SK-N-SH (cell line): Measurements from ENCODE around the gene PHF12. TPM values are rescaled to one million over a fixed set of nuclear protein-coding genes. Genes with fewer than 3 reads are reported as not detected.

Experiments used
- CTCF ChIA-PET: fragments of 300-600, 350-600 bp; formaldehyde crosslinking; extraction: SDS; loops from one replicate; lab custom pipeline; 2021; lab: Yijun Ruan, JAX
- POLR2A ChIA-PET: fragments of 350-600 bp; sonication (Branson Sonifier 250); formaldehyde crosslinking; extraction: SDS; loops from one replicate; lab custom pipeline; 2020; ENCODE audit warnings: antibody characterized with exemption, inconsistent platforms; lab: Yijun Ruan, JAX
- DNase-seq: peaks from one replicate; pipeline ENCODE4 v3.0.0; 2012
- H2AFZ ChIP-seq: fragments of 200-600 bp; sonication (generic); 2 replicates; pipeline ENCODE4 v1.8.1; 2016; ENCODE audit warnings: antibody characterized with exemption, mild to moderate bottlenecking, low read depth
- H3F3A ChIP-seq: fragments of 200-600 bp; sonication (generic); replicated peaks from 2 replicates; pipeline ENCODE3; 2016; ENCODE audit warnings: antibody characterized with exemption, mild to moderate bottlenecking; ENCODE audit not compliant: insufficient read depth
- H3K27ac ChIP-seq, 2 experiments: fragments of 200-500 bp in 1 of 2; fragments of 200-600 bp in 1 of 2; sonication (Bioruptor generic) in 1 of 2; sonication (generic), shearing (Covaris generic) in 1 of 2; 2 replicates each; pipeline versions ENCODE4 v1.5.1 to v1.6.1; 2014 to 2016; ENCODE audit warnings: low read depth in 2 of 2, inconsistent platforms in 1 of 2, low read length in 1 of 2, mild to moderate bottlenecking in 1 of 2, mixed read lengths in 1 of 2
- H3K27me3 ChIP-seq: fragments of 200-600 bp; sonication (generic), shearing (Covaris generic); 2 replicates; pipeline ENCODE4 v1.6.1; 2016; ENCODE audit warnings: mixed run types; ENCODE audit not compliant: insufficient read depth
- H3K36me3 ChIP-seq, 2 experiments: fragments of 200-500 bp in 1 of 2; fragments of 200-600 bp in 1 of 2; sonication (Bioruptor generic) in 1 of 2; sonication (generic) in 1 of 2; replicated peaks in 1 of 2; 2 replicates each; pipeline versions ENCODE3 to v1.5.1; 2014 to 2016; ENCODE audit warnings: low read length in 1 of 2, mild to moderate bottlenecking in 1 of 2; ENCODE audit not compliant: insufficient read depth in 2 of 2, control insufficient read depth in 1 of 2
- H3K4me1 ChIP-seq, 2 experiments: fragments of 200-500 bp in 1 of 2; fragments of 200-600 bp in 1 of 2; sonication (Bioruptor generic) in 1 of 2; sonication (generic), shearing (Covaris generic) in 1 of 2; 2 replicates each; pipeline versions ENCODE4 v1.5.1 to v1.6.1; 2014 to 2016; ENCODE audit warnings: low read depth in 1 of 2, low read length in 1 of 2, mixed run types in 1 of 2; ENCODE audit not compliant: insufficient read depth in 2 of 2, control insufficient read depth in 1 of 2
- H3K4me2 ChIP-seq: fragments of 200-600 bp; sonication (generic), shearing (Covaris generic); 2 replicates; pipeline ENCODE4 v1.6.1; 2017; ENCODE audit warnings: mixed run types
- H3K4me3 ChIP-seq, 2 experiments: fragments of 200-500 bp in 1 of 2; fragments of 200-600 bp in 1 of 2; sonication (Bioruptor generic) in 1 of 2; sonication (generic), shearing (Covaris generic) in 1 of 2; 2 replicates each; pipeline versions ENCODE4 v1.5.1 to v1.8.1; 2014 to 2016; ENCODE audit warnings: low read depth in 2 of 2, inconsistent platforms in 1 of 2, low read length in 1 of 2, mild to moderate bottlenecking in 1 of 2, mixed read lengths in 1 of 2, moderate library complexity in 1 of 2
- H3K79me2 ChIP-seq: fragments of 200-600 bp; sonication (generic); 2 replicates; pipeline ENCODE4 v1.8.1; 2017; ENCODE audit warnings: mild to moderate bottlenecking; ENCODE audit not compliant: insufficient read depth
- H3K9ac ChIP-seq: fragments of 200-600 bp; sonication (generic); 2 replicates; pipeline ENCODE4 v1.6.1; 2017; ENCODE audit warnings: mixed run types
- H3K9me2 ChIP-seq: fragments of 200-600 bp; sonication (generic); 2 replicates; pipeline ENCODE4 v1.6.1; 2017; ENCODE audit warnings: mixed run types
- H3K9me3 ChIP-seq: fragments of 200-600 bp; sonication (generic); 2 replicates; pipeline ENCODE4 v1.6.1; 2017; ENCODE audit warnings: mixed run types, mild to moderate bottlenecking, moderate library complexity
- H4K20me1 ChIP-seq: fragments of 200-600 bp; sonication (generic); 2 replicates; pipeline ENCODE4 v1.6.1; 2017; ENCODE audit warnings: mild to moderate bottlenecking, mixed run types; ENCODE audit not compliant: insufficient read depth
- CHD2 ChIP-seq: fragments of 150-350 bp; IDR thresholded peaks from 2 replicates; pipeline ENCODE4 v1.6.1; 2018; ENCODE audit warnings: low read length; ENCODE audit not compliant: partially characterized antibody
- ELF1 ChIP-seq: IDR thresholded peaks from 2 replicates; pipeline ENCODE4 v1.4.0; 2012
- EP300 ChIP-seq, 2 experiments: IDR thresholded peaks; 2 replicates each; pipeline versions ENCODE4 v1.4.0 to v1.6.1; 2012; ENCODE audit warnings: borderline replicate concordance in 1 of 2, low read depth in 1 of 2, low read length in 1 of 2
- EZH2phosphoT487 ChIP-seq: fragments of 200-600 bp; sonication (generic); IDR thresholded peaks from 2 replicates; pipeline ENCODE4 v1.6.1; 2017; ENCODE audit warnings: low read depth, mixed run types, mild to moderate bottlenecking, antibody characterized with exemption, moderate library complexity, borderline replicate concordance
- FOSL2 ChIP-seq: IDR thresholded peaks from 2 replicates; pipeline ENCODE4 v1.4.0; 2012; ENCODE audit warnings: low read depth, mild to moderate bottlenecking, moderate library complexity, borderline replicate concordance
- FOXM1 ChIP-seq: IDR thresholded peaks from 2 replicates; pipeline ENCODE4 v1.4.0; 2012; ENCODE audit warnings: low read depth, mild to moderate bottlenecking
- GABPA ChIP-seq: IDR thresholded peaks from 2 replicates; pipeline ENCODE4 v1.4.0; 2012; ENCODE audit warnings: low read depth, mild to moderate bottlenecking
- JUND ChIP-seq: IDR thresholded peaks from 2 replicates; pipeline ENCODE4 v1.4.0; 2012
- NFIC ChIP-seq: IDR thresholded peaks from 2 replicates; pipeline ENCODE4 v1.4.0; 2012; ENCODE audit warnings: borderline replicate concordance
- POLR2AphosphoS5 ChIP-seq: IDR thresholded peaks from 2 replicates; pipeline ENCODE4 v1.6.1; 2012; ENCODE audit warnings: low read depth, low read length
- RCOR1 ChIP-seq: fragments of 150-350 bp; IDR thresholded peaks from 2 replicates; pipeline ENCODE4 v1.6.1; 2017; ENCODE audit warnings: antibody characterized with exemption, low read length
- RXRA ChIP-seq: IDR thresholded peaks from 2 replicates; pipeline ENCODE4 v1.4.0; 2012; ENCODE audit warnings: low read depth, mild to moderate bottlenecking, borderline replicate concordance
- SIN3A ChIP-seq: IDR thresholded peaks from 2 replicates; pipeline ENCODE4 v1.6.1; 2012; ENCODE audit warnings: low read depth, mild to moderate bottlenecking, low read length, moderate library complexity, borderline replicate concordance
- SMC3 ChIP-seq: IDR thresholded peaks from 2 replicates; pipeline ENCODE4 v1.6.1; 2012; ENCODE audit warnings: low read depth, low read length, improper control_type of control experiment
- TAF1 ChIP-seq: IDR thresholded peaks from 2 replicates; pipeline ENCODE4 v1.6.1; 2012; ENCODE audit warnings: low read depth, mild to moderate bottlenecking, low read length, moderate library complexity, borderline replicate concordance
- WGBS: methylation state at CpG from one replicate; pipeline ENCODE4 v1.1.6; 2017; ENCODE audit warnings: low lambda C conversion rate; 5-methylcytosine and 5-hydroxymethylcytosine counted together
- polyA plus RNA-seq, 3 experiments: library from polyadenylated mRNA; depleted of rRNA; stranded (reverse); fragments of >200 nt; gene quantifications; 2 replicates each; pipeline ENCODE4 v1.2.3, GENCODE V29; 2012
- TF ChIP-seq, protein P1 (sequence below): IDR thresholded peaks from 2 replicates; pipeline ENCODE4 v1.4.0; 2012; ENCODE audit warnings: low read depth, borderline replicate concordance
- TF ChIP-seq, protein P2 (sequence below): IDR thresholded peaks from 2 replicates; pipeline ENCODE4 v1.4.0; 2012; ENCODE audit warnings: low read depth
- TF ChIP-seq, protein P3 (sequence below): IDR thresholded peaks from 2 replicates; pipeline ENCODE4; 2012
- TF ChIP-seq, protein P4 (sequence below): IDR thresholded peaks from 2 replicates; pipeline ENCODE4 v1.4.0; 2012; ENCODE audit warnings: low read depth, borderline replicate concordance

Gene PHF12
- polyA plus RNA-seq, 1 of the 3 experiments (the other 2 are of a cell fraction), result 24.0 TPM

DNA sequence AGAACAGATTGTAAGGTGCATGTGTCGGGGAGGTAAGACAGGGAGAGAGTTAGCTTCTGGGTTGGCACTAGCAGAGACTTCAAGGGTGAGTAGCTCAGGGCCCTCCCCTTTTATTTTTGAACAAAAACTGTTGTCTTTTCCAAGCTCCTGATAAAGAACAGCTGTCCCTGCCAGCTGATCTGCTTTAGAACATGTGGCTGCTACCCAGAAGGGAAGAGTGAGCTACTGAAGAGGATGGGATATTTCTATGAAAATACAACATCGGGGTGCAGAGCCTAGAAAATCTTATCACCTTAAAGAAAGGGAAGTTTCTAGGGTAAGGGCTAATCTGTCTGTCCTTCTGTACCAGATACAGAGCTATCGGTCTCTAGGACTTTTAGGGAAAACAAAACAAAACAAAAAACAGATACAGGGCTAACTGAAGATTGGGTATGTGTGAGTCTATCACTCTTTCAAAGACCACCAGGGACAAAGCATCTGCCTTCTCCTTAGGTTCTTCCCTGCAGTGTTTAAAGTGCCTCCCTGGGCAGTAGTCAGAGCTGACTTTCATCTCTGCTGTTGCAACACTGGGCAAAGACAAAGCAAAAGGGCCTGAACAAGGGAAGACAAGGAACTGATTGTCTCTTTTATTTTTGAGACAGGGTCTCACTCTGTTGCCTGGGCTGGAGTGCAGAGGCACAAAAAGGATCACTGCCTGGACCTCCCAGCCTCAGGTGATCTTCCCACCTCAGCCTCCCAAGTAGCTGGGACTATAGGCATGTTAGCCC lies 43.4 kb downstream of the PHF12 start (continued):
- TF ChIP-seq CHD2 (no peak), RCOR1 (no peak), NFIC (no peak), TAF1 (no peak), SIN3A (no peak)
- TF ChIP-seq, protein P1, sequence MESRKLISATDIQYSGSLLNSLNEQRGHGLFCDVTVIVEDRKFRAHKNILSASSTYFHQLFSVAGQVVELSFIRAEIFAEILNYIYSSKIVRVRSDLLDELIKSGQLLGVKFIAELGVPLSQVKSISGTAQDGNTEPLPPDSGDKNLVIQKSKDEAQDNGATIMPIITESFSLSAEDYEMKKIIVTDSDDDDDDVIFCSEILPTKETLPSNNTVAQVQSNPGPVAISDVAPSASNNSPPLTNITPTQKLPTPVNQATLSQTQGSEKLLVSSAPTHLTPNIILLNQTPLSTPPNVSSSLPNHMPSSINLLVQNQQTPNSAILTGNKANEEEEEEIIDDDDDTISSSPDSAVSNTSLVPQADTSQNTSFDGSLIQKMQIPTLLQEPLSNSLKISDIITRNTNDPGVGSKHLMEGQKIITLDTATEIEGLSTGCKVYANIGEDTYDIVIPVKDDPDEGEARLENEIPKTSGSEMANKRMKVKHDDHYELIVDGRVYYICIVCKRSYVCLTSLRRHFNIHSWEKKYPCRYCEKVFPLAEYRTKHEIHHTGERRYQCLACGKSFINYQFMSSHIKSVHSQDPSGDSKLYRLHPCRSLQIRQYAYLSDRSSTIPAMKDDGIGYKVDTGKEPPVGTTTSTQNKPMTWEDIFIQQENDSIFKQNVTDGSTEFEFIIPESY, result no peak
- TF ChIP-seq, all 33 proteins: peak for 0

DNA sequence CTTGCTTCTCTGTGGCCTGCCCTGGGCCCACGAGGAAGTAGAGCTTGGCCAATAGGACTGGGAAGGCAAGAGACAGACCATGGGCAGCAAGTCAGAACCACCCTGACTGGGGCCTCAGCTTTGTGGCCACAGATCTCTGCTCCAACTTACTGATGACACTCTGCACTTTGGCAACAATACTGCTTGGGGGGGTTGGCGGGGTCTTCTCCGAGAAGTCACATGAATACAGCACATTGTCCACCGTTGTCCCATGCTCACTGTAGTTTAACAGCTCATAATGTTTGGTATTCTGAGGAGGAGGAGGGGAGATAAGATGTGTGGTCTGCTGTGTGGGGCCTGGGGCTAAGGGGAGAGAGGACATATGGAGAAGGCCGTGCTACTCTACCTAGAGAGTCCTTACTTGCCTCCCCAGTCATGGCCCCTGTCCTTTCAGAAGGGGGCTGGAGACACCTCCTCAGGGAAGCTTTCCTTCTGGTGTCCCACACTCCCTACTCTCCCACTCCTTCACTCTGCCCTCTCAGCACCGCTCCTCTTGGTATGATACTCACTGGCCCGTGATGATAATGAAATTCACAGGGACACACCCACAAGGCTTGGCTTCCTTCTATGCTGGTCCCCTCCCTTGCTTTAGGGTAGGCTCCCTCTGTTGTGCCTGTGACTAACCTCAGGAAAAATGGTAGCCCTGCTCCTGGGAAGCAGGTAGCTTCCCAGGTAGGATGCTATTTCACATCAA lies 44.4 kb downstream of the PHF12 start:
- POLR2A ChIA-PET, result interaction anchor here (1.2 to 1.7 kb wide), 2 partner anchors 9 to 263 kb away, joined by 4 to 7 read pairs; partner anchors contain the start of gene FLOT2
- H3K4me2 ChIP-seq, result no peak overlapping the region
- no peak overlapping the region for H3K27ac ChIP-seq
- H4K20me1 ChIP-seq, result peaks cover 13% of the 10 kb centered on the region; the same call in 1 of the 2 replicates
- H3F3A ChIP-seq, result peaks cover 55% of the 10 kb centered on the region
- H3K27me3 ChIP-seq, result no peaks in the 10 kb centered on the region
- no peak overlapping the region for H3K9ac ChIP-seq
- no peaks in the 10 kb centered on the region for H3K79me2 ChIP-seq
- peaks cover 41 to 57% of the 10 kb centered on the region in 2 experiments for H3K36me3 ChIP-seq
- H3K9me2 ChIP-seq, result no peaks in the 10 kb centered on the region
- no peak overlapping the region for H2AFZ ChIP-seq
- H3K4me3 ChIP-seq, result no peak overlapping the region
- peaks cover 0 to 6% of the 10 kb centered on the region in 2 experiments; a peak in 2 of 4 replicates for H3K4me1 ChIP-seq
- CTCF ChIA-PET, result interaction anchor here (0.6 to 8.8 kb wide), 6 partner anchors 10 to 242 kb away, joined by 3 to 63 read pairs (median 10); no protein-coding TSS in a partner anchor
- no peaks in the 10 kb centered on the region for H3K9me3 ChIP-seq
- no peak for TF ChIP-seq SMC3
- TF ChIP-seq JUND, result no peak
- TF ChIP-seq, protein P2, sequence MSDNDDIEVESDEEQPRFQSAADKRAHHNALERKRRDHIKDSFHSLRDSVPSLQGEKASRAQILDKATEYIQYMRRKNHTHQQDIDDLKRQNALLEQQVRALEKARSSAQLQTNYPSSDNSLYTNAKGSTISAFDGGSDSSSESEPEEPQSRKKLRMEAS, result no peak
- no peak for TF ChIP-seq RCOR1
- no peak for TF ChIP-seq FOXM1
- TF ChIP-seq, protein P1, result no peak
- TF ChIP-seq FOSL2, result no peak
- TF ChIP-seq RXRA, result no peak
- TF ChIP-seq, protein P3, sequence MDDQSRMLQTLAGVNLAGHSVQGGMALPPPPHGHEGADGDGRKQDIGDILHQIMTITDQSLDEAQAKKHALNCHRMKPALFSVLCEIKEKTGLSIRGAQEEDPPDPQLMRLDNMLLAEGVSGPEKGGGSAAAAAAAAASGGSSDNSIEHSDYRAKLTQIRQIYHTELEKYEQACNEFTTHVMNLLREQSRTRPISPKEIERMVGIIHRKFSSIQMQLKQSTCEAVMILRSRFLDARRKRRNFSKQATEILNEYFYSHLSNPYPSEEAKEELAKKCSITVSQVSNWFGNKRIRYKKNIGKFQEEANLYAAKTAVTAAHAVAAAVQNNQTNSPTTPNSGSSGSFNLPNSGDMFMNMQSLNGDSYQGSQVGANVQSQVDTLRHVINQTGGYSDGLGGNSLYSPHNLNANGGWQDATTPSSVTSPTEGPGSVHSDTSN, result no peak
- no peak for TF ChIP-seq EZH2phosphoT487
- no peak for TF ChIP-seq NFIC
- TF ChIP-seq POLR2AphosphoS5, result no peak
- TF ChIP-seq, protein P4, sequence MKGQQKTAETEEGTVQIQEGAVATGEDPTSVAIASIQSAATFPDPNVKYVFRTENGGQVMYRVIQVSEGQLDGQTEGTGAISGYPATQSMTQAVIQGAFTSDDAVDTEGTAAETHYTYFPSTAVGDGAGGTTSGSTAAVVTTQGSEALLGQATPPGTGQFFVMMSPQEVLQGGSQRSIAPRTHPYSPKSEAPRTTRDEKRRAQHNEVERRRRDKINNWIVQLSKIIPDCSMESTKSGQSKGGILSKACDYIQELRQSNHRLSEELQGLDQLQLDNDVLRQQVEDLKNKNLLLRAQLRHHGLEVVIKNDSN, result no peak
- no peak for TF ChIP-seq ELF1
- TF ChIP-seq GABPA, result no peak
- no peak for TF ChIP-seq EP300 (IDR thresholded peaks at IDR 0.05; ENCODE audit: borderline replicate concordance in 1 of 2, low read depth in 1 of 2, low read length in 1 of 2)
- TF ChIP-seq, all 33 proteins: peak for 0
- DNase-seq, result no peak
- 90% methylated on average over 7 of the region's 7 CpGs for WGBS
